HG03565 (cell line): ENCODE measurements around the gene CYFIP1.

Source experiments
- ATAC-seq: cut with Tn5 transposase; IDR thresholded peaks from one replicate; pipeline ENCODE4 v1.9.1; 2021; ENCODE audit warnings: mild to moderate bottlenecking, moderate library complexity; ENCODE audit not compliant: unreplicated experiment

The CYFIP1 gene

DNA sequence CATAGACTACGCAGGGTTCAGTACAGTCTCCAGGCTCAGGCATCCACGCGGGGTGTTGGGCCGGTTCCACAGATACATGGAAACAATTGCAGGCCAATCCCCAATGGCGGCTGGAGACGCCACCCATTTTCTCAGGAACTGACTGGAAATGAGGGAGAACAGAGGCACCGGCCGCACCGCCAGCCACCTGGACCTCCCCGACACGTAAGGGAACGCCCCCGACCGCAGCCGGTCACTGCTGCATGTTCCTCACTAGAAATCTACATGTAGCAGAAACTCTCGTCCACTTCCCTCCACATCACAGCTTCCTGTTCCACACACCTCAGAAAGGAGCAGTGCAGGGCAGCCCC is 29.2 kb downstream of the CYFIP1 start:
- ATAC-seq, result no peak

DNA sequence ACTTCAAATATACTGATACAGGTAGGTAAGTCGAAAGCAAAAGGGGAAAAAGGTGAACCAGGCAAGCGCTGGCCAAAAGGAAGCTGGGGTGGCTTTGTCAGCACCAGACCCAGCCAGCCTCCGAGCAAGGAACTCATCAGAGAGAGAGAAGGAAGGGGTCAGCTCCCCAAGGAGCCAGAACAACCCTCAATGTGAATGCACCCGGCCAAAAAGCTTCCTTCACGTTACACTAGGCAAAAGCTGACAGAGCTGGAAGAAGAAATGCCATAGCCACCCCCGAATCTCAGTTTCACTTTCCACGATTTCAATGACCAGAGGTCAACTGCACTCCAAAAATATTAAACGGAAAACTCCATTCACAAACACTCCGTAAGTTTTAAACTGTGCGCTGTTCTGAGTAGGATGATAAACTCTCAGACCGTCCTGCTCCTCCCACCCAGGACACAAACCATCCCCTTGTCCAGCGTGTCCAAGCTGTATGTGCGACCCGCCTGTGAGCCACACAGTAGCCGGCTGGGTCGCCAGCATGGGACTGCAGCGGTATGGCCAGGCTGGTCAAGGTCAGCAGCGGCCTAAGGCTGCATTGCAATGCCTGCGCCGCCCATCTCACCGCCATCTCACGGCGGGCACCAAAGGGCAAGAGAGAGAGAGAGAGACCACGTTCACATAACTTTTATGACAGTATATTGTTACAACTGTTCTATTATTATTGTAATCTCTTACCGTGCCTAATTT is 29.7 kb downstream of the CYFIP1 start:
- ATAC-seq, result no peak

GRCh38 chr15:22949074-22949547 is 31.1 kb downstream of the CYFIP1 start:
- ATAC-seq, result peak; percentile 79

DNA sequence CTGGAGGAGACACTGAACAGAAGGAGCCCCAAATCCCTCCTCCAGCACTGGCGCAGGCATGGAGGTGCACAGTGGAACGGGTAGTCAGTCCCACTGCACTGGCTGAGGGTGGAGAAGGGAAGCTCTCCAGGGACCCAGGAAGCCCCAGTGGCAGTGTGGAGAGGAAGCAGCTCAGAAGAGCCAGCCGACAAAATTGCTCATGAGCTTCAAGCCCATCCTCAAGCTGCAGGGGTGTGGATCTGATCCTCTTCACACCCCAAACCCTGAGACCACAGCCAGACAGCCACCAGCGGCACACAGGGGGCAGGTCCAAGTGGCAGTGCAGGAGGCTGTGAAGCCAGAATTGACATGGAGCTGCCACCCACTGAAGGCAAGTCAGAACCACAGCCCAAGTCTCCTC is 32.1 kb downstream of the CYFIP1 start:
- ATAC-seq, result no peak

GRCh38 chr15:22947101-22948000 is 32.8 kb downstream of the CYFIP1 start:
- ATAC-seq, result no peak

- no peak for ATAC-seq
Observed at GRCh38 chr15:22945071-22945470, 35.1 kb downstream of the CYFIP1 start.

DNA sequence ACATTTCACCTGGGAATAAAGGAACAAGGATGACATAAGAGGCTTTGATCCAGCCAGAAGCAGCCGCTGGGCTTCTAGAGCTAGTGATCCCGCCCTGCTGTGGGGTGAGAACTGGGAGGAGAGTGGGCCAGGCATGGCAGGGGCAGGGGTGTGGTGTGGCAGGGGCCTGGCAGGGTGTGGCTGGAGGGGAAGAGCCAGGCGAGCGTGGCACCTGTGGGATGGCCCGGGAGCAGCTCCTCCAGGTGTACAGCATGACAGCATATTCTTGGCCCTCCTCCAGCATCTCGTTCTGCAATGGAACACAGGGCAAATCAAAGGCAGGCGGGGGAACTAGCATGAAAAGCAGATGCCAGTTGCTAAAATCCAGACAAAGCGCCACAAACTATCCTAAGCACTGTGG is 35.5 kb downstream of the CYFIP1 start:
- ATAC-seq, result no peak

DNA sequence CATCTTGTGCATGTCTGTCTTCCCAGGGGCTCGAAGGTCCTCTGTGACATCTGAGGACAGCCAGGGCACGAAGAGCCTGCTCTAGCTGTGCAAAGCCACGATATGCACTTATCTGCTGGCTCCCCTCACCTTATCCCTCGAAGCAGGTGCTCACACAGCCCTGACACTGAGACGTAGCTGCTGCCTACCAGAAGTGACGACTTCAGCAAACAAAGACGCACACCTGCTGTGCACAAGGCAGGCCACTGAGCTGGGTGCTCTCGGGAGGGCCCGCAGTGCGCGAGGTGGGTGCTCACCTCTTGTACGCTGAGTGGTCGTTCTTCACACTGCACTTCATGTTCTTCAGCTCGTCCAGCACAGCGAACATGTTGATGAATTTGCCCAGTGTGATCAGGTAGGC is 37.3 kb downstream of the CYFIP1 start:
- ATAC-seq, result no peak

DNA sequence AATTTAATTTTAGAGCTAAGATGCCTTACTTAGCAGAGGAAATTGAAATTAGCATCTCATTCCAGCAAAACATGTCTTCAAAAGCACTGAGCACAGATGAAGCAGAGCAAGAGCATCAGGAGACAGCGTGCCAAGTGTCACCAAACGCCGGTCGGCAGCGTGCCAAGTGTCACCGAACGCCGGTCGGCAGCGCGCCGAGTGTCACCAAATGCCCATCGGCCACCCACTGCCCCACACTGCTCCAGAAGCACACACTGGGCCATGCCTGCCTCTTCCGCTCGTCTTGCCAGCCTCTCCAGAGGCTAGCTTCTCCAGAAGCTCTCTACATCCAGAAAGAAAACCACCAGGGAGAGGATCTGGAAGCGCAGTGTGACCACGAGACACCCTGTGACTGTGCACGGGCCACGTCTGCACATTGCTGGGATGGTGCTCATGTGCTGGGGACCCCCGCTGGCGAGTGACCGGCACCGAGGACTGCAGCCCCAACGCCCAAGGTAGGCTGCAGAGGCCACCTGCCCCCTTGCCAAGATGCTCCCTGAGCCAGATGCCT is 37.8 kb downstream of the CYFIP1 start:
- ATAC-seq, result no peak

GRCh38 chr15:22941179-22941578 is 39.0 kb downstream of the CYFIP1 start:
- ATAC-seq, result no peak

- ATAC-seq, result no peak
Observed at GRCh38 chr15:22939652-22940061, 40.5 kb downstream of the CYFIP1 start.

DNA sequence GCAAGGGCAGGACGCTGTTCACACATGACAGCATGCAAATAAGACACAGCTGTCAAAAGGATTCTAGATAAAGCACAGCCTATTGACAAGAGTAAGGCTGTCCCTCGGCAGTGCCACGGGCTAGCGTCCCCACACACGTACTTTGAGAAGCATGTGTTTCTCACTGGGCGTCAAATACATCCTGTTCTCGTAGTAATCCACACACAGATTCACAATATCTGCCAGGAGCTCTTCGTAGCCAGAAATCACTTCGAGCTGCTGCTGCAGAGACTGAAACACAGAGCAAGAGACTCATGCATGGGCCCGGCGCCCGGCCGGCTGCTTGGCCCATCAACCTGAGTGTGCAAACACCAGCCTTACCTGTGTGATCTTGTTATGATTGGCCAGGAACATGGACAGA is 41.1 kb downstream of the CYFIP1 start:
- no peak for ATAC-seq

DNA sequence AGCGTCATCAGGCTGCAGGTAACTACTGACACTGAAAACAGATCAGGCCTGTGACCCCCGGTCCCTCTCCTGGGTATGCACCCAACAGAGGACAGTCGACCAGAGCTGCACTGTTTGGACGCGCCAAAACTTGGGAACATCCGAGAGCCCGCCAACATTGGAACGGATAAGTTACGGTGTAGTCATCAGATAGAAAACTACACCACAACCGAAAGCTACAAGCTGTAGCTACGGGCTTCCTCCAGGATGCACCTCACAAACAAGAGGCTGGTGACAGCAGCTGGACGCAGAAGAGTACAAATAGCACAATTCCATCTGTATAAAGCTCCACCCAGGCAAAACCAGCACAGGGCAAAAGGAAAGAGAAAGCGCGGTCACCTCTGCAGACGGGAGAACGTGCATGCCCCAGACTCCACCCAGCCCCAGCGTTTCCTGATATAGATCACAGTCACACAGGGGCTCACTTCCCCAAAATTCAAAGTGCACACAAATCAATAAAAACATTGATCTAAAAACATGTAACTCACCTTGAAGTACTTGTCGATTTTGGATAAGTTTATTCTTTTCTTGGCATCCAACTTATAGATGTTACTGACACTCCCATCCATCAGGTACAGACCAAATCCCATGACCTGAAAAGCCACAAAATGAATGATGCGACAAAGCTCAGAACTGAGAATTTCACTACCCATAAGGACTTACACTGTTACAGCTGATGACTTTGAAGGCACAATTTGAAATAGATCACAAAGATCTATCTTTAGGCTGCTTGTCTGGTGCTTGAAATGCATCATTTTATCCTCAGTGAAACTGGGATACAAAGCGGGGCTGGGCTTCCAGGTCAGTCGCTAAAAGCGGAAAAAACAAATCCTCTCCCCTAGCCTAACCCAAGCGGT is 43.3 kb downstream of the CYFIP1 start:
- ATAC-seq, result peak; percentile 76

DNA sequence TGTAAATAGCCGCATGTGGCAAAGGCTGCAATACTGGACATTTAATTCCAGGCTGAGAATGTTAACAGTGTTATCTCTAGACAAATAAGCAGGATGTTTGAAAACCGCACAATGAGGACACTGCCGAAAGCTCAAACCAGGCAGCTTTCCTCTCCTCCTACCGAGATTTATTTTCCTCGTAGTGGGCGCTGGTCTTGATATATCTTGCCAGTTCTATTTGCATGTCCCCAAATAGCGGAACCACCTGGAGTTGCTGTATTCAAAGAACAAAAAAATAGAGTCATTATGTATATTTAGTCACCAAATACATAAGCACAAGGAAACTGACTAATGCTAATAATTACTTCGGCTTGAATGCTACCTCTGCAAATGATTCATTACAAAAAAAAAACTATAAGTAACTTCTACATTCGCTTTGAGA is 46.5 kb downstream of the CYFIP1 start:
- no peak for ATAC-seq

DNA sequence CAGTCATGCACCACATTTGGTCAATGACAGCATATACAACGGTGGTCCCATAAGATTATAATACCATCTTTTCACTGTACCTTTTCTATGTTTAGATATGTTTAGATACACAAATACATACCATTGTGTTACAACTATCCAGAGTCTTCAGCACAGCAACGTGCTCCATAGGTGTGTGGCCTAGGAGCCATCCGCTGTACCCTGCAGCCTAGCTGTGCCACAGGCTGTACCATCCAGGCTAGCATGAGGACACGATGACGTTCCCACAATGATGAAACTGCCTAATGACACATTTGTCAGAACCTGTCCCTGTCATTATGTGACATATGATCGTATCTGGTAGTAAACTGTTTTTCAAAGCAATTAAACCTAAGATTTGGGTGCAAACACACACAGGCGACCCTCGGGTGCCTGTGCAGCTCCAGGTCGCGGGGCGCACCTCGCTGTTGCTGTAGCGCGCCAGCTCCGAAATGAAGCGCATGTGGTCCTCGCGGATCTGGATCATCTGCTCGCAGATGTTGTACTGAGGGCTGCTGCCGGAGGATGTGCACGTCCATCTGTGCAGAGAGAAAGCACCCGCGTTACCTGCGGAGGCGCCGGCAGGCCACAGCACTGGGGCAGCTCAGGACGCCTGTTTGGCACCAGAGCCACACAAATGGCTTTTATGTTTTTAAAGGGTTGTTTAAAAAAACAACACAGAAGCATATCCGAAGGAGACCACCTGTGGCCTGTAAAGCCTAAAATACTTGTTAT is 48.2 kb downstream of the CYFIP1 start:
- ATAC-seq, result no peak

GRCh38 chr15:22930782-22931484 is 49.2 kb downstream of the CYFIP1 start:
- no peak for ATAC-seq

DNA sequence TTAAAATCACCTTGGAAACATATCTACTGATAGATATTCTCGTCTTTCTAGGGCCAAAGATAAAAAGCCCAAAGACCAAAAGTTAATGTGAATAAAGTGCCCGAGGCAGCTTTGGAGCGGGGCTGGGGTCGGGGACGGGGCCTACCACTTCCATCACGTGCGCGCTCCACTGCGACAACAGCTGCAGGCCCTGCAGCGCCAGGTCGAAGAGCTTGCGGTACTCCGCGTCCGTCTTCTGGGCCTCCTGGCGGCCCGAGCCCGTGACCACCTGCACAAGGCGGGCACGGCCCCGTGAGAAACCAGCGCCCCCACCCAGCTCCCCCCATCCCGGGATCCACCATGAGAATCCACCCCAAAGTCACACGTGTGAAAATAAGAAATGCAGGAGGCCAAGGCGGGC is 52.4 kb downstream of the CYFIP1 start:
- no peak for ATAC-seq

- ATAC-seq, result no peak
Observed at GRCh38 chr15:22925875-22926274, 54.3 kb downstream of the CYFIP1 start.

- no peak for ATAC-seq
Observed at GRCh38 chr15:22922003-22922402, 58.2 kb downstream of the CYFIP1 start.
